ENCODE data around the gene RPTOR.

- TF ChIP-seq, protein P1, sequence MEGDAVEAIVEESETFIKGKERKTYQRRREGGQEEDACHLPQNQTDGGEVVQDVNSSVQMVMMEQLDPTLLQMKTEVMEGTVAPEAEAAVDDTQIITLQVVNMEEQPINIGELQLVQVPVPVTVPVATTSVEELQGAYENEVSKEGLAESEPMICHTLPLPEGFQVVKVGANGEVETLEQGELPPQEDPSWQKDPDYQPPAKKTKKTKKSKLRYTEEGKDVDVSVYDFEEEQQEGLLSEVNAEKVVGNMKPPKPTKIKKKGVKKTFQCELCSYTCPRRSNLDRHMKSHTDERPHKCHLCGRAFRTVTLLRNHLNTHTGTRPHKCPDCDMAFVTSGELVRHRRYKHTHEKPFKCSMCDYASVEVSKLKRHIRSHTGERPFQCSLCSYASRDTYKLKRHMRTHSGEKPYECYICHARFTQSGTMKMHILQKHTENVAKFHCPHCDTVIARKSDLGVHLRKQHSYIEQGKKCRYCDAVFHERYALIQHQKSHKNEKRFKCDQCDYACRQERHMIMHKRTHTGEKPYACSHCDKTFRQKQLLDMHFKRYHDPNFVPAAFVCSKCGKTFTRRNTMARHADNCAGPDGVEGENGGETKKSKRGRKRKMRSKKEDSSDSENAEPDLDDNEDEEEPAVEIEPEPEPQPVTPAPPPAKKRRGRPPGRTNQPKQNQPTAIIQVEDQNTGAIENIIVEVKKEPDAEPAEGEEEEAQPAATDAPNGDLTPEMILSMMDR (IDR thresholded peaks at IDR 0.05): no peak
- no peak for TF ChIP-seq POLR2AphosphoS5 (IDR thresholded peaks at IDR 0.05)
- no peak for TF ChIP-seq POLR2A (IDR thresholded peaks at IDR 0.05; ENCODE audit: low read depth)
- TF ChIP-seq EP300 (IDR thresholded peaks at IDR 0.05): no peak
Observed at GRCh38 chr17:80561541-80562114, 17.0 kb downstream of the RPTOR start.

Measured in esophagus muscularis mucosa (tissue), 4 donors.